Fibroblast of skin of left quadriceps (primary cell): ENCODE results near the gene PIAS3.

ENCODE experiments used
- DNase-seq, 2 experiments: peaks; one replicate each; pipeline ENCODE4 v3.0.0-alpha.2; 2013; ENCODE audit warnings: low read depth in 2 of 2

The PIAS3 gene

GRCh38 chr1:145858901-145859490 is at the start of gene PIAS3:
Gene PIAS3, minus strand, starts transcription at chr1:145859081. Its CDS starts 91 bp downstream, at chr1:145858990.
- DNase-seq, result peak; percentile 87 to 89

GRCh38 chr1:145908653-145909052 is 49.8 kb upstream of the PIAS3 start:
- no peak for DNase-seq

- DNase-seq, result no peak
Observed at GRCh38 chr1:145906954-145907753, 48.3 kb upstream of the PIAS3 start.

- no peak for DNase-seq
Observed at GRCh38 chr1:145901312-145902021, 42.6 kb upstream of the PIAS3 start.

- no peak for DNase-seq
Observed at GRCh38 chr1:145898756-145899155, 39.9 kb upstream of the PIAS3 start.

GRCh38 chr1:145897969-145898368 is 39.1 kb upstream of the PIAS3 start:
- no peak for DNase-seq

- no peak for DNase-seq
Observed at GRCh38 chr1:145895471-145895870, 36.6 kb upstream of the PIAS3 start.

- DNase-seq, result no peak
Observed at GRCh38 chr1:145893306-145894055, 34.6 kb upstream of the PIAS3 start.

- DNase-seq, result peak in 1 of 2 experiments; percentile 28
Observed at GRCh38 chr1:145892486-145893087, 33.7 kb upstream of the PIAS3 start.

GRCh38 chr1:145891587-145892485 is 33.0 kb upstream of the PIAS3 start:
- peak; percentile 99 for DNase-seq

GRCh38 chr1:145891143-145891542 is 32.3 kb upstream of the PIAS3 start:
- no peak for DNase-seq

- no peak for DNase-seq
Observed at GRCh38 chr1:145889722-145890121, 30.8 kb upstream of the PIAS3 start.

- DNase-seq, result no peak
Observed at GRCh38 chr1:145887631-145888030, 28.8 kb upstream of the PIAS3 start.

- no peak for DNase-seq
Observed at GRCh38 chr1:145886816-145887215, 27.9 kb upstream of the PIAS3 start.

- DNase-seq, result no peak
Observed at GRCh38 chr1:145886390-145886789, 27.5 kb upstream of the PIAS3 start.

GRCh38 chr1:145885738-145886287 is 26.9 kb upstream of the PIAS3 start, which contains the start of gene ANKRD35:
Gene ANKRD35, minus strand, starts transcription at chr1:145885866. Its CDS starts 108 bp downstream, at chr1:145885758.
- DNase-seq, result no peak

GRCh38 chr1:145884675-145885074 is 25.8 kb upstream of the PIAS3 start:
- no peak for DNase-seq

GRCh38 chr1:145879775-145880174 is 20.9 kb upstream of the PIAS3 start:
- no peak for DNase-seq

- no peak for DNase-seq
Observed at GRCh38 chr1:145878724-145879123, 19.8 kb upstream of the PIAS3 start.

GRCh38 chr1:145877923-145878486 is 19.1 kb upstream of the PIAS3 start:
- DNase-seq, result no peak
